Endothelial cell (in vitro differentiated cells): ENCODE data around the gene BTG2. TPM values are rescaled to one million over a fixed set of nuclear protein-coding genes. Genes with fewer than 3 reads are reported as not detected.

ENCODE experiments used
- DNase-seq: peaks from one replicate; pipeline ENCODE4 v3.0.0; 2021; ENCODE audit warnings: low spot score
- H3K27ac Mint-ChIP-seq: one replicate; pipeline ENCODE4 v1.8.0; 2021; ENCODE audit warnings: mixed read lengths, inconsistent platforms; ENCODE audit not compliant: unreplicated experiment
- H3K27me3 Mint-ChIP-seq: one replicate; pipeline ENCODE4 v1.8.0; 2021; ENCODE audit warnings: mild to moderate bottlenecking, moderate library complexity, mixed read lengths, inconsistent platforms; ENCODE audit not compliant: unreplicated experiment
- H3K36me3 Mint-ChIP-seq: one replicate; pipeline ENCODE4 v1.8.0; 2021; ENCODE audit warnings: mild to moderate bottlenecking, low read depth, mixed read lengths, inconsistent platforms; ENCODE audit not compliant: unreplicated experiment
- H3K4me1 Mint-ChIP-seq: one replicate; pipeline ENCODE4 v1.8.0; 2021; ENCODE audit warnings: mild to moderate bottlenecking, mixed read lengths, inconsistent platforms; ENCODE audit not compliant: unreplicated experiment
- H3K4me3 Mint-ChIP-seq: one replicate; pipeline ENCODE4 v1.8.0; 2021; ENCODE audit warnings: mild to moderate bottlenecking, mixed read lengths, inconsistent platforms; ENCODE audit not compliant: unreplicated experiment
- H3K9me3 Mint-ChIP-seq: one replicate; pipeline ENCODE4 v1.8.0; 2021; ENCODE audit warnings: mixed read lengths, inconsistent platforms; ENCODE audit not compliant: unreplicated experiment
- total RNA-seq: library from RNA; stranded (reverse); fragmentation: NEBNext Ultra II Directional; extraction: Animal tissue kit (Norgen Biotek cat#: 25700); gene quantifications from one replicate; pipeline ENCODE4 v1.2.1, GENCODE V29; 2021; ENCODE audit not compliant: unreplicated experiment
- TF ChIP-seq, protein P1 (sequence below): fragments of 200-600 bp; sonication (generic); IDR thresholded peaks from one replicate; pipeline ENCODE4 v1.5.0; 2021; ENCODE audit warnings: antibody characterized with exemption; ENCODE audit not compliant: unreplicated experiment

Gene BTG2
- total RNA-seq, 1 donor from 2014 or later, result 80.0 TPM

DNA sequence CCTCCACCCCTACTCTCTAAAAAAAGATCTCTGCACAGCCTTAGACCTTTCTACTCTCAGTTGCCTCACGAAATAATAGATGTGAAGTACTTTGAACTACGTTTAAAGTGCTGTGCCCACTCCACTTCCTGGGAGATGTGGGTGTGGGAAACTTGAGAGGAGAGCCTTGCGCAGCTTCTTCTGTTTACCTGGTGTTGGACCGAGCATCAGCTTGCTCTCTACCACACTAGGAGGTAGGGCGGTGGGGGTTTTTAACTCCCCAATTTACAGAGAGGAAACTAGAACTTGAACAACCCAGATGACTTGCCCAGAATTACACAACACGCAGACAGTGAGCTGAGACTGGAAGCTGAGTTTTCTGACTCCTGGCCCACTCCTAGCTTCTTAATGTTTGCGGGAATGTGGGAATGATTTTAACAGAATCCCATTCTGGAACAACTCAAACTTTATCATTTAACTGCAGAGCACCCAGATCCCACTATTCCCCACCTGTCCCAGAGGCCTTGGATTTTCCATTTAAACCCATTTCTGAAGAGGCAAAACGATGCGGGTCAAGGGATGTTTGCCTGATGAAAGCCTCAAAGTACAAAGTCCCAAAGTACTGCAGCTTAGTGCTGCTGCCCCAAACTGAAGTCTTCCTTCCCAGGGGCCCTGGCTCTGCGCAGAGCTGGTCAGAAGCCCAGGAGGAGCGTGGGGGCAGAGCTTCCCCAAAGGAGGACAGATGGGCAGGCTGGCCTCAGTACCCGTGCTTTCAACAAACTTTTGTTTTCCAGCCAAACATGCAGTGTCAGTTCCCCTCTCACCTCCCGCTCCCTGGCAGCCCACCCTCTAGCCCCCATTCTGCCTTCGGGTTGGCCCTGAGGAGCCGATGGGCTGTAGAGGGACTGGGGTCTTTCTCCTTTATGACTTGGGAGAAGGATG, 19.0 kb downstream of the BTG2 start:
- peaks cover 7% of the 10 kb centered on the region for H3K27me3 Mint-ChIP-seq
- H3K36me3 Mint-ChIP-seq, result peaks cover 5% of the 10 kb centered on the region
- TF ChIP-seq, protein P1, sequence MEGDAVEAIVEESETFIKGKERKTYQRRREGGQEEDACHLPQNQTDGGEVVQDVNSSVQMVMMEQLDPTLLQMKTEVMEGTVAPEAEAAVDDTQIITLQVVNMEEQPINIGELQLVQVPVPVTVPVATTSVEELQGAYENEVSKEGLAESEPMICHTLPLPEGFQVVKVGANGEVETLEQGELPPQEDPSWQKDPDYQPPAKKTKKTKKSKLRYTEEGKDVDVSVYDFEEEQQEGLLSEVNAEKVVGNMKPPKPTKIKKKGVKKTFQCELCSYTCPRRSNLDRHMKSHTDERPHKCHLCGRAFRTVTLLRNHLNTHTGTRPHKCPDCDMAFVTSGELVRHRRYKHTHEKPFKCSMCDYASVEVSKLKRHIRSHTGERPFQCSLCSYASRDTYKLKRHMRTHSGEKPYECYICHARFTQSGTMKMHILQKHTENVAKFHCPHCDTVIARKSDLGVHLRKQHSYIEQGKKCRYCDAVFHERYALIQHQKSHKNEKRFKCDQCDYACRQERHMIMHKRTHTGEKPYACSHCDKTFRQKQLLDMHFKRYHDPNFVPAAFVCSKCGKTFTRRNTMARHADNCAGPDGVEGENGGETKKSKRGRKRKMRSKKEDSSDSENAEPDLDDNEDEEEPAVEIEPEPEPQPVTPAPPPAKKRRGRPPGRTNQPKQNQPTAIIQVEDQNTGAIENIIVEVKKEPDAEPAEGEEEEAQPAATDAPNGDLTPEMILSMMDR, result no peak
- no peak for DNase-seq
- H3K4me1 Mint-ChIP-seq, result peaks cover 82% of the 10 kb centered on the region
- H3K27ac Mint-ChIP-seq, result no peak overlapping the region
- no peaks in the 10 kb centered on the region for H3K9me3 Mint-ChIP-seq
- no peak overlapping the region for H3K4me3 Mint-ChIP-seq

DNA sequence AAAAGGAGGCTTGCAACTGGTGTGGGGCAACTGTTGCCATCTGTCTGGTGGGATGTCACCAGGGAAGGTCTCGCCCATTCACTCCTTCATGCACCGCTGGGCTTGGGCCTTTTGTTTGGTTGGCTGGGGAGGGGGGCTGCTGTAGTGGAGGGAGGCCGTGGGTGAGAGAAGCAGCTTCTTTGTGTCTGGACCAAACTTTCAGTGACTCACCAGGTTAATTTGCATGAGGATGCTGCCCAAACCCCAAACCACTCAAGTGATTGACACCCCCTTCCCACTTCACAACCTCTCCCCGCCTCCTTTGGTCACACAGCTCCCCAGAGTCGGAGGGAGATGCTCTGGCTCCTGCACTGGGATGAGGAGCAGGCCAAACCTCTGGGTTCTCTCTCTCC, 19.7 kb downstream of the BTG2 start:
- no peak overlapping the region for H3K4me3 Mint-ChIP-seq
- peaks cover 76% of the 10 kb centered on the region for H3K4me1 Mint-ChIP-seq
- H3K27ac Mint-ChIP-seq, result peak overlapping the region; percentile 36
- H3K27me3 Mint-ChIP-seq, result peaks cover 7% of the 10 kb centered on the region
- no peak for DNase-seq
- TF ChIP-seq, protein P1, result no peak
- H3K36me3 Mint-ChIP-seq, result peaks cover 5% of the 10 kb centered on the region
- no peaks in the 10 kb centered on the region for H3K9me3 Mint-ChIP-seq

DNA sequence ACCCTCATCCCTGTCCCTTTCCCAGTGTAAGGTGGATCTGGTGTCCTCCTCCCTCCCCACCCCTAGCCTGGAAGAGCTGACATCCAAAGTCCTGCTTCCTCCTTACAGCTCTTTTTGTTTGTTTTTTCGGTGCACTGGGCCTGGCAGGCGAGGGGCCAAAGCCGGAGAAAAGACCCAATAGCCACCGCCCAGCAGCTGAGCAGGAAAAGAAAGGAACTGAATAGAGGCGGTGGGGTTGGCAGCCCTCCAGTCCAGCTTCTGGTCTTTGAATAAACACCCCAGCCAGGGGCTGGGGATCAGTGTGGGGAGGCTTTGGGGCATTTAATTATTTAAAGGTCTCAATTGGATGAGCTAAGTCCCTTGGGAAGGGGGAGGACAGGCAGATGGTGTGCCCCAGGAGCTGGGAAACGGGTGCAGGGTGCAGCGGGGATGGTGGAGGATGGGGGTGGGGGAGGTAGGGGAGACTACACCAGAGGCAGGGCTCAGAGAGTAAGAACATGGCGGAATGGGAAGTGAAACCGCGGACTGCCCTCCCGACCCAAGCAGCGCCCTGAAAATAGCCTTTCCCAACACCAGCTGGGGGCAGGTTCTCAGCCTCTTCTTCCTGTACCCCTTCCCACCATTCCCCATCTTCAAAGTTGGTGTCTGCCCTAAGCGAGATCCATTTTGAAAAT, 20.2 kb downstream of the BTG2 start:
- peaks cover 7% of the 10 kb centered on the region for H3K27me3 Mint-ChIP-seq
- TF ChIP-seq, protein P1, result no peak
- H3K27ac Mint-ChIP-seq, result peak overlapping the region; percentile 36
- peaks cover 71% of the 10 kb centered on the region for H3K4me1 Mint-ChIP-seq
- DNase-seq, result no peak
- H3K9me3 Mint-ChIP-seq, result no peaks in the 10 kb centered on the region
- peaks cover under 1% of the 10 kb centered on the region for H3K36me3 Mint-ChIP-seq
- no peak overlapping the region for H3K4me3 Mint-ChIP-seq

DNA sequence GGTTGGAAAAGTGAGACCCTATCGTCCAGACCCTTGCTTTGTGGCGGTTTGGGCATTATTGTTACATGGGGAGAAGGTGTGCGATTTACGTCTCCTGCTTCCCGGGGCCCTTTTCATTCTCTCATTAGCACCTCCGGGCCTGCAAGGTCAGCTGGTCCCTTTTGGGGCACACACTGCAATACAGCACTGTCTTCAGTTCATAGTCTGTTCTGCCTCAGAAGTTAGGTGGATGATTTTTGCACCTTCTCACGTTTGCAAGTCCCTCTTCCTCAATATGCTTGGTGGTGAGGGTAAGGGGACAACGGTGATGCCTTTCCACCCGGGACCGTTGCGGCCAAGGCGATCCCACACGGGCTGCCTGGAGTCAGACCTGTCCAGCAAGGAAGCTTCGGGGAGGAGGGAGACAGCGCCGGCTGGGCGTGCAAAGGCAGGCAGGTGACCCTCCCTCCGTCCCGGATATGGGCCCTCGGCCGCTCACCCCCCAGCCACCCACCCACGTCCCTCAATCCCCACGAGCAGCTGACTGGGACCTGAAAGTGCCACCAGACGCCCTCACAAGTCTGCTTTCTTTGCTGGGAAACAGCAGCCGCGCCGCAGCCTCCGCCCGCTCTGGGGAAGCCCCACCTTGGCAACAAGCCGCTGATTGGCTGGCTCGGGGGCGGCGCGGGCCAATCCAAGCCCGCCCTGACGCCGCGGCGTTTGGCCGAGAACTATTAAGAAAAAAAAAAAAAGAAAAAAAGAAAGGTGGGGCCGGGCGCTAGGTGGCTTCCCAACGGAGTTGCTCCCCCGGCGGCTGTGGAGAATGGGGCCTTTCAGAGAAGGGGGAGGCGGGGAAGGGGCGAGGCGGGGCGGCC, 21.7 kb downstream of the BTG2 start:
- peak overlapping the region; percentile 37 for H3K27ac Mint-ChIP-seq
- peak; percentile 94 for DNase-seq
- TF ChIP-seq, protein P1, result no peak
- peaks cover 7% of the 10 kb centered on the region for H3K27me3 Mint-ChIP-seq
- H3K36me3 Mint-ChIP-seq, result no peaks in the 10 kb centered on the region
- no peaks in the 10 kb centered on the region for H3K9me3 Mint-ChIP-seq
- peaks cover 56% of the 10 kb centered on the region for H3K4me1 Mint-ChIP-seq
- H3K4me3 Mint-ChIP-seq, result no peak overlapping the region
